Brain pericyte (primary cell): Measurements from ENCODE around the gene USP48.
"Not testable (repeated sequence)": the region's sequence is repeated elsewhere in the genome, so short reads cannot be mapped to it uniquely, and the experiment has no call there.

Source experiments
- DNase-seq: peaks from one replicate; pipeline ENCODE4 v3.0.0-alpha.2; 2012; ENCODE audit warnings: low read depth, low spot score

USP48 gene, protein sequence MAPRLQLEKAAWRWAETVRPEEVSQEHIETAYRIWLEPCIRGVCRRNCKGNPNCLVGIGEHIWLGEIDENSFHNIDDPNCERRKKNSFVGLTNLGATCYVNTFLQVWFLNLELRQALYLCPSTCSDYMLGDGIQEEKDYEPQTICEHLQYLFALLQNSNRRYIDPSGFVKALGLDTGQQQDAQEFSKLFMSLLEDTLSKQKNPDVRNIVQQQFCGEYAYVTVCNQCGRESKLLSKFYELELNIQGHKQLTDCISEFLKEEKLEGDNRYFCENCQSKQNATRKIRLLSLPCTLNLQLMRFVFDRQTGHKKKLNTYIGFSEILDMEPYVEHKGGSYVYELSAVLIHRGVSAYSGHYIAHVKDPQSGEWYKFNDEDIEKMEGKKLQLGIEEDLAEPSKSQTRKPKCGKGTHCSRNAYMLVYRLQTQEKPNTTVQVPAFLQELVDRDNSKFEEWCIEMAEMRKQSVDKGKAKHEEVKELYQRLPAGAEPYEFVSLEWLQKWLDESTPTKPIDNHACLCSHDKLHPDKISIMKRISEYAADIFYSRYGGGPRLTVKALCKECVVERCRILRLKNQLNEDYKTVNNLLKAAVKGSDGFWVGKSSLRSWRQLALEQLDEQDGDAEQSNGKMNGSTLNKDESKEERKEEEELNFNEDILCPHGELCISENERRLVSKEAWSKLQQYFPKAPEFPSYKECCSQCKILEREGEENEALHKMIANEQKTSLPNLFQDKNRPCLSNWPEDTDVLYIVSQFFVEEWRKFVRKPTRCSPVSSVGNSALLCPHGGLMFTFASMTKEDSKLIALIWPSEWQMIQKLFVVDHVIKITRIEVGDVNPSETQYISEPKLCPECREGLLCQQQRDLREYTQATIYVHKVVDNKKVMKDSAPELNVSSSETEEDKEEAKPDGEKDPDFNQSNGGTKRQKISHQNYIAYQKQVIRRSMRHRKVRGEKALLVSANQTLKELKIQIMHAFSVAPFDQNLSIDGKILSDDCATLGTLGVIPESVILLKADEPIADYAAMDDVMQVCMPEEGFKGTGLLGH

DNA sequence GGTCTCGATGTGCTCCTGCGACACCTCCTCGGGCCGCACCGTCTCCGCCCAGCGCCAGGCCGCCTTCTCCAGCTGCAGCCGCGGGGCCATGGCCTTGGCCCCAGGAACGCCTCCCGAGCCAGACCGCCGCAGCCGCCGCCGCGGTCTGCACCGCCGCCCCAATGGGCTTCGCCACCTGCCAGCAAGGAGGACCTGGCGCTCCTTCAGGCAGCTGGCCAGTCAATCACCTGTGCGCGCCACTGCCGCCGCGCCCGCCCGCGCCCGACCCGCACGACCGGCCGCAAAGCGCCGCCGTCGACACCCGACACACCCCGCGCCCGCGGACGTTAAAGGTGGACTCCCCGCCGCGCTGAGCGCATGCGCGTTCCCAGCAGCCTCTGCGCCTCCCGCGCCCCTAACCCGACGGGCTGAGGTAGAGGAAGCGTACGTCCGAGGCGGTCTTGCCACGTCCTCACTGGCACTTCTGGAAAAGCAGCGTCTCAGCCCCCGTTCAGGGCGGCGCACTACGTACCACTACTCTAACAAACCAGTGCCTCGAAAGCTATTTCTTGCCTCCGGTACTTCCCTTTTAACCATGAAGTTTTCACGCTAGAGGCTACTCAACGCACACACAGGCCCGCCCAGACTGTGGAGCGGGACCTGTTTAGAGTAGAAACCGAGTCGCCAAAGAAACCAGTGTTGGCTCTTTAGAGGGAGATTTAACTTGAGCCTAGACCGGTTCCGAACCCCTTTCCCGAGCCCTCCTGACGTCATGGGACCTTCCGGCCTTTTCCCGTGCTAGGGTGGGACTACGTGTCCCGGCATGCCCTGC is at the start of gene USP48:
TSS of gene USP48 (minus strand) at position 282 of the 811 bp plus-strand sequence. CDS start at position 90, 192 bp downstream.
- peak; percentile 82 for DNase-seq

DNA sequence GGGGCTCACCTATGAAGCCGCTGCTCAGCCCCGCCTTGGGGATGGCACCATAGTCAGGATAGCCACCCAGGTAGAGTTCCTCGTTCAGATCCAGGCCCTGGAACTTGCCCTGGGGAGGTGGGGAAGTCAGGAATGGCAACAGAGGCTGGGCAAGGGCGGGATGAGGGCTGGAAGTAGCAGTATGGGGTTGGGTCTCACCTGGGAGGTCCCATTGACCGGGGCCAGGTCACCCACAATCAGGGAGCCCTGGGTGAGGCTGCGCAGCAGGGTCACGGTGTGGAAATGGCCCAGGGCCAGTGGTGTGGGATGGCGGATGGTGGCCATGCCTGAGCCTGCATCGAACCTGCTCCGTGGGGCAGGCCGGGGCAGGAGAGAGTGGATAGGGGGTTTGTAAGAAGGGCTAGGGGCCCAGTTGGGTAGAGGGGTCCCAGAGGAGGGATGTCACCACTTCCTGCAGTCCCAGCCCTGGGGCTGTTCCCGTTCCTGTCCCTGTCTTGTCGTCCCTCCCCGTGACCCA is 48.6 kb upstream of the USP48 start:
- no peak for DNase-seq

DNA sequence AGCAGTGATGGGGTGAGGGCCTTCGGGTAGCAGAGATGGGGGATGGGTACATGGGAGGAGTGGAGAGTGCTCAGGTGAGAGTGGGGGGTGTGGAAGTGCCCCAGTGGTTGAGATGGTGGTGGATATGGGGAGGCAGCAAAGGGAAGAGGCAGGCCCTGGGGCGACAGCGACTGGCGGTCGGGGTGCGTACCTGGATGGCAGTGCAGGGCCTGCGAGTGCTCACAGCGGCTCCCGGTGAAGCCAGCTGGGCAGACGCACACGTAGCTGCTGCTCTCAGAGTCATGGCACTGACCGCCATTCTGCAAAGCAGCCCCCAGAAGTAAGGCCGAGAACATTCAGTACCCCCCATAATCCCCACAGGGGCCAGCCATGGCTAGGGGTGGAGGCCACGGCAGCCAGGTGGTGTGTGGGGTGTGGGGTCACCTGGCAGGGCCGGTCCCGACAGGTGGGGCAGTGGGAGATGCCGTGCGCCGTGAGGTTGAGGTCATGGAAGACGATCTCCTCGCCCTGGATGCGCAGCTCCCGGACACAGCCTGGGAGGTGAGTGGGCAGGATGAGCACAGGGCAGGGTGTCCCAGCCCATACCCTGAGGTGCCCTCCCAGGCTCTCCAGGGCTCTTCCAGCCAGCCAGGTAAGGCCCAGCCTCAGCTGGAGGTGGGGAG is 48.0 kb upstream of the USP48 start:
- no peak for DNase-seq

DNA sequence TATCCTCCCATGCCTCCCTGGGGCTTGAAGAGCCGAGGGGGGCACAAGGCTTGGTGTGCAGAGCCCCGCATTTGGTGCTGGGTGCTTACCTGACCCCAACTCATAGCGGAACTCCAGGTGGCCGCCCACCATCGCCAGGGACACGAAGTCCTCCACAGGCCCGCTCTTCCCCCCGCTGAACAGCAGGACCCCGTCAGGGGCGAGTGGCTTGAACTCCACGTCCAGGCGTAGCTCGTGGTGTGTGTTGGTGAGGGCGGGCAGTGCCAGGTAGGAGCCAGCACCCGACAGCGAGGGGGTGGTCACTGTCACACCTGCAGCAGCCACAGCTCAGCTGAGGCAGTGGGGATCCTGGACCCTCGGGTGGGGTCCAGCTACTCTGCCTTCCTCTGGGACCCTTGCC is 46.3 kb upstream of the USP48 start:
- no peak for DNase-seq

DNA sequence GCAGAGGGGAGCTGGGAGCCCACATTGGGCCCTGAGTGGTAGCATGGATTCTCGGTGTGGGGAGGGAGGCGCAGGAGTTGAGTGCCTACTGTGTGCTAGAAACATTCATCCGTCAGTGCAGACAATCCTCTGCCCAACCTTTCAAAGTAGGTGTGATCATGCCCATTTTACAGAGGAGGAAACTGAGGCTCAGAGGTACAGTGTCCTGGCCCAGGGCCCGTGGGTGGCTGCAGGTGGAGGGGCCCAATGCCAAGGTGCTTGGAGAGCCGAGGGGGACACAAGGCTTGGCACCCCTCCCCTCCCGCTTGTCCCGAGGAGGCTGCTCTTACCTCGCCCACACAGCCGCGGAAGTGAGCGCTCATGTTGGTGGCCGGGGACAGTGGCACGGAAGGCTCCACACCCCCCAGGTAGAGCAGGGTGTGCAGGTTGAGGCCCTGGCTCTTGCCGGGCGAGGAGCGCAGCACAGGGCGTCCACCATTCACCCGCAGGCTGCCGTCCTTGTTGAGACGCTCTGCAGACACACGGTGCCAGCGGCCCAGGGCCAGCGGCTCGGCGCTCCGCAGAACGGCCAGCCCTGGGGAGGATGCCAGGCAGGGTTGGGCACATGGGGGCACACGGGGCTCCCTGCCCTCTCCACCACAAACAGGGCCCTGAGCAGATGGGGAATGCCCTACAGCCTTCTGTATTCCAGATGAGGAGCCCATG is 45.7 kb upstream of the USP48 start:
- DNase-seq, result no peak

DNA sequence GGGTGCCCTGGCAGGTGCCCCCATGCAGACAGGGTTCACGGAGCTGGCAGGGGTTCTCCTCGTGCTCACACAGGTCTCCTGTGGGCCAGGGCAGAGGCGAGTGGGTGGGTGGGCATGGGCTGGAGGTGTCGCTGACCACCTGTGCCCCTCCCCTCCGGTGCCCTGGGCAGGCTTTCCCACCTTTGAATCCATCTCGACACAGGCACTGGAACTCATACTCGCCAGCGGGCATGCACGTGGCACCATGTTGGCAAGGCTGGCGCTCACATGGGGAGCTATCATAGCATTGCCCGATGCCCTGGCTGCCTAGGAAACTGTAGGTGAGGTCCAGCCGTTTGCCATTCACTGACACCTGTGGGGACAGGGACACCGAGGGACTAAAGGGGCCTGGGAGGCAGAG is 45.1 kb upstream of the USP48 start:
- no peak for DNase-seq

DNA sequence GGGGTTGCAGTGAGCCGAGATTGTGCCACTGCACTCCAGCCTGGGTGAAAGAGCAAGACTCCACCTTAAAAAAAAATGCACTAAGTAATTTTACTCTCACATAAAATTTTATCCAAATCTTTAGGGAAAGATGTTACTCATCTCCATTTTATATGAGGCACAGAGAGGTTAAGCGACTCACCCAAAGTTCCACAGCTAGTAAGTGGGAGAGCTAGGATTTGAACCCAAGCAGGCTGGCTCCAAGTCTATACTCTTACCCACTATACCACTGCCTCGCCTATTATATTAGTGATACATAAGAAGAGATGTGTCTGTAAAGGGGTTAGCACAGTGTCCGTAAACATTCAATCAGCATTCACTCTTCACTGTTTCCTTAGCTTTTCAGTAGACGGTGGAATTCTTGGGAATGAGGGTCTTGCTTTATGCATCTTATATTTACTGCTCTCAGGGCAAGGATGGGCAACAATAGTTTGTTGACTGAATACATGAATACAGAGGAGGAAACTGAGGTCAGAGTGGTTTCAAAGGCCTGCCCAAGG is 44.3 kb upstream of the USP48 start:
- DNase-seq, result no peak

DNA sequence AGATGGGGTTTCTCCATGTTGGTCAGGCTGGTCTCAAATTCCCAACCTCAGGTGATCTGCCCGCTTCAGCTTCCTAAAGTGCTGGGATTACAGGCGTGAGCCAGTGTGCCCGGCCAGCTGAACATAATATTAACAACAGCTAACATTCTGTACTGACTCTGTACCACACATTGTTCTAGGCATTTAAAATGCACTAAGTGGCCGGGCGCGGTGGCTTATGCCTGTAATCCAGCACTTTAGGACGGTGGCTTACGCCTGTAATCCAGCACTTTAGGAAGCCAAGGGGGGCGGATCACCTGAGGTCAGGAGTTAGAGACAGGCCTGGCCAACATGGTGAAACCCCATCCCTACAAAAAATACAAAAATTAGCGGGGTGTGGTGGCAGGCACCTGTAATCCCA is 43.7 kb upstream of the USP48 start:
- DNase-seq, result not testable (repeated sequence)

DNA sequence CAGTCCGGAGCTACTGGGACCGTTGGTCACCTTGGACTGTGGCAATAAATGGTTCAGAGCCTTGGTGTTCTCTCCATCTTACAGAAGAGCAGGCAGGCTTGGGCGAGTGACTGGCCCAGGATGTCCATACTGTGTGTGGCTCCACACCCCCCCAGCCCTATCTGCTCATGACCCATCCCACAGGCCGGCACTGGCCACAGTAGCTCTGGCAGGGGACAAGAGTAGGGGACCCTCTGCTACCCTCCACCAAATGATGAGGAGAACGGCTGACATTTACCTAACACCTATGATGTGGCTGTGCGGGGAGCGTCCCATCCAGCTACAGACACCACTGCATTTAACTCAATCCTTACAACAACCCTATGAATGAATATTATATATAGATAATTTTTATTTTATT is 42.4 kb upstream of the USP48 start:
- no peak for DNase-seq

DNA sequence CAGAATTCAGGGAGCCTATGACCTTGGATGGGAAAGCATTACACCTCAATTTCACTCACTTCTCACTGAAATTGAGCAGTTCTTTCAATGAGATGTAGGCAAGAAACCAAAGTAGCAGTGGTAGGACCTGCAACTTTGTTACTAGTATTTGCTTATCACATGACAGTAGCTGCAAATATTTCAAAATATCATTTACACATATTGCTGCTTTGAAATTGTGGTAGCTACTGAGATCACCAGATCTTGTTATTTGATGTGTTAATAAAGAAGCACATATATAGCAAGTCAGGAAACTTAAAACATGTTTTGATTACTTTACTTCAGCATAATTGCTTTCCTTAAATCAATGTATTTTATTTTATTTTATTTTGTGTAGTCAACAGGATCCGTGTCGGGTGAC is 42.0 kb upstream of the USP48 start:
- no peak for DNase-seq

DNA sequence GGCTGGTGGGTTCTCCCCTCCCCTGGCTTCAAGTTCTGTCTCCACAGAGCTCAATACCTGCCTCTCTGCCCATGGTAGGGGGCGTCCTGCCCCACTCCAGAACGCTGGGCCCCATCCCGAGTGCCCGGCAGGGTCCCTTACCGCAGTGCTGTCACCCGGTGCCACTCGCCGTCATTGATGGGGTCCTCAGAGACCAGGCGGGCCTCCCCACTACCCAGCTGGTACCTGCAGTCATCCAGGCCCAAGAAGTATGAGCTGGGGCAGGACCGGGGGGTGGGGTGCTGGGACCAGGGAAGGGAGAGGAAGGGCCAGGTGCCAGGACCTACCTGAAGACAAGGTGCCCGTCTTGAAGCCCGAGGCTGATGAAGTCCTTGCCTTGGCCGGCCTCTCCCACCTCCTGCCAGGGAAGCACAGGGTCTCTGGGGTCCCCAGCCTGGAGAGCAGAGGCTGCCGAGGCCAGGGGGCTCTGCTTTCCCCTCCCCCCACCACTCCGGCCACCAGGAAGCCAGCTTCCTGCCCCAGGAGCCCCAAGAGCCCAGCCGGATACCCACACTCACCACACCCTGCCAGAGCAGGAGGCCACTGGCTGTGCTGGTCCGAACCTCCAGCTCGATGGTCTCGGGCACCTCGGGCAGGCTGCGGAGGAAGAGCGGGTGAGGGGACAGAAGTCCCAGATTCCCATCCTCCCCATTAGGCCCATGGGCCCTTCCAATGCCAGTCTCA is 41.2 kb upstream of the USP48 start:
- no peak for DNase-seq

DNA sequence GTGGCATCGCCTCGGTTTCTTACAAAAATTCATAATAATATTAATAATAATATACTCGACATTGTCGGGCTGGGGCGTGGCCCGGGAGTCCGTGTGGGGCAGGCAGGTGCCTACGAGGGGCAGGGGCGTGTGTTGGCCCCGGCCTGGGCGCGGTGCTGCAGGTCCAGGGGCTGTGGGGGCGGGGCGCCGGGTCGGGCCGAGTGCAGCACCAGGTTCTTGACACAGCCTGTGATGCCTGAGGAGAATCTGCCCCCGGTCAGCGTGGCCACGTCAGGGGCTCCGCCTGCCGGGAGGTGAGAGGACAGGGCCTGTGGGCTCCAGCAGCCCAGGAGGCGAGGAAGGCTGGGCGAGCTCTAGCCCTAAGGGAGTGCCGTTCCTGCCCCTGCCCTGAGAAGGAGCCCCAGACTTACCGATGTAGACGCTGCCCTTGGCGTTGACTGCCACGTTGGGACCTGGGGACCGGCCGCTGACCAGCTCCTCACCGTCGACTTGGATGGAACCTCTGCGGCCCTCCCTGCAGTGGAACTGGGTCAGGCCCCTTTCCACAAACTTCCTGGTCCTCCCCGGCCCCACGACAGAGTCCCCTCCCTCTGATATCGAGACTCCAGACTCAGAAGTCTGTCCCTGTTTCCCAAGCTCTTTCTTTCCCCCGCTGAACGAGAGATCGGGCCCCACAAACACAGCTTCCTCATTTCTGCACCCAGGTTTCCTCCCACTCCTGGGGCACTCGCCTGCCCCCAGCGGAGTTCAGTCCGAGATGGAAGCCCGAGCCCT is 40.4 kb upstream of the USP48 start:
- no peak for DNase-seq

DNA sequence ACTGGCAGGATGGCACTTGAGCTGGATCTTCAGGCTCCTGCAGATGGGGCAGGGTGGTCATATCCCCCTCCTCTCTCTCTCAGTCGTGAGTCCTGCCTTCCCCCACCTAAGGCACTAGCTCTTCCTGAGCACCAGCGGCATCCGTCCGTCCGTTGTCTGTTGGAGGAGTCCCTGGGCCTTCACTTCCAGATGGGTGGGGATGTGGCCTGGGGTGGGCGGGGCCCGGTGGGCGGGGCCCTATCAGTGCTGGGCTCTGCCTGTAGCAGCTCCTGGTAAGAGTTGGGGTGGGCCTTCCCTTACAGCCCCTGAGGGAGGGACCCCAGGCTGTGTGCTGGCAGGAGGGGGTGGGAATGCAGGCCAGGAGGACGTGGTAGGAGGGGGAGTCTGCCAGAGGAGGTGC is 39.4 kb upstream of the USP48 start:
- DNase-seq, result no peak

DNA sequence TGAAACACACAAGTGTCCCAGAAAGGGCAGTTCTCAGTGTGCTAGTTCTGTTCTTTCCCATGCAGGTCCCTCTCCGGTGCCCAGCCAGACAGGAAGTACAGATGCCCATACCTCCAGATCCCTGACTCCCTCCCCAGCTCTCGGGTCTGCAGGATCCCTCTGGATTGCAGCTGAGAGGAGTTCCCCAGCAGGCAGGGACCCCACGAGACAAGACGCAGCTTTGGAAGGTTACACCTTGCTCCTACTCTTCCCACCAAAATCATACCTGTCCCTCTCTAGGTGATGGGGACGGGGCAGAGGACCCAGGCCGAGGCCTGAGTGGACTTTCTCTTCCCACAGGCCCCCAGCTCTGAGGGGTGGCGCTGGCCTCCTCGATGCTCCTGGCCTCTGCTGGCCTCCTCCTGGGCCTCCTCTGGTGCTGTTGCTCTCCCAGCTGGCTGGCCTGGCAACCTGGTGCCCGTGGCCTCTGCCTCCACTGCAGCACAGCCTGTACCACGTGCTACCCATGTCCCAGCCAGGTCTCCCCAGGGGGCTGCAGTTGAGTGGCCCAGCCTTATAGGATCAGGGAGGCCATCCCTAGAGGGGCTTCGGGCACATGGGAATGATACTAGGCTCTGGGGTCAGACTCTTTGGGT is 38.6 kb upstream of the USP48 start:
- DNase-seq, result no peak

DNA sequence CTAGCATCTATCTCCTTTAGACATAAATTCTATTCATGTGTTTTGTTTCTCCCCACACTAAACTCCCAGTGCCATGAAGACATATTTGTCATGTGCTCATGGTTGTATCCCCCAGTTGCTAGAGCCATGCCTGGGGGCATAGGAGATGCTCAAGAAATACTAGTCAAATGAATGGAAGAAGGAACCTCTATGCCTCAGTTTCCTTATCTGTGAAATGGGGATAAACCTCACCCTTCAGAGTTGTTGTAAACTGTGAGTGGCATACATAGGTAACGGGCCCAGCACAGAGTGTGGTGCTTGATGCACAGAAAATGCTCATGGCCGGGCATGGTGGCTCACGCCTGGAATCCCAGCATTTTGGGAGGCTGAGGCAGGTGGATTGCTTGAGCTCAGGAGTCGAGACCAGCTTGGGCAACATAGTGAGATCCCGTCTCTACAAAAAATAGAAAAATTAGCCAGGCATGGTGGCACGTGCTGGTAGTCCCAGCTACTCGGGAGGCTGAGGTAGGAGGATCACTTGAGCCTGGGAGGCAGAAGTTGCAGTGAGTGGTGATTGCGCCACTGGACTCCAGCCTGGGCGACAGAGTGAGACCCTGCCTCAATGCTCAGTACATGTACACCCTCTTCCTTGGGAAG is 37.8 kb upstream of the USP48 start:
- no peak for DNase-seq

DNA sequence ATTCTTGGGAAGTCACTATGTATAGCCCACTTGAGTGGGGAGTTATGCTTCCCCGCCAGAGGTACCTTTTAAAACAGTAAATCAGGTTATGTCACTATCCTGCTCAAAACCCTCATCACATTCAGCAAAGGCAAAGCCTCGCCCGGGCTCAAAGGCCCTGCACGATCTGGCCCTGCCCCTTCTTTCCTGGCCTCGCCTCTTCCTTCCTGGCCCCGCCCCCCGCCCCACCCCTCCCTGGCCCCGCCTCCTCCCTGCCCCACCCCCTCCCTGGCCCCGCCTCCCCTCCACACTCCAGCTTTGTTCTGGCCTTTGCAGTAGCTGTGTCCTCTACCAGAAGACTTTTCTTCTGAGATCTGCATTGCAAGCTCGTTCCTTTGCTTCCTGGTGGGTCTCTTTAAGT is 35.7 kb upstream of the USP48 start:
- DNase-seq, result no peak

DNA sequence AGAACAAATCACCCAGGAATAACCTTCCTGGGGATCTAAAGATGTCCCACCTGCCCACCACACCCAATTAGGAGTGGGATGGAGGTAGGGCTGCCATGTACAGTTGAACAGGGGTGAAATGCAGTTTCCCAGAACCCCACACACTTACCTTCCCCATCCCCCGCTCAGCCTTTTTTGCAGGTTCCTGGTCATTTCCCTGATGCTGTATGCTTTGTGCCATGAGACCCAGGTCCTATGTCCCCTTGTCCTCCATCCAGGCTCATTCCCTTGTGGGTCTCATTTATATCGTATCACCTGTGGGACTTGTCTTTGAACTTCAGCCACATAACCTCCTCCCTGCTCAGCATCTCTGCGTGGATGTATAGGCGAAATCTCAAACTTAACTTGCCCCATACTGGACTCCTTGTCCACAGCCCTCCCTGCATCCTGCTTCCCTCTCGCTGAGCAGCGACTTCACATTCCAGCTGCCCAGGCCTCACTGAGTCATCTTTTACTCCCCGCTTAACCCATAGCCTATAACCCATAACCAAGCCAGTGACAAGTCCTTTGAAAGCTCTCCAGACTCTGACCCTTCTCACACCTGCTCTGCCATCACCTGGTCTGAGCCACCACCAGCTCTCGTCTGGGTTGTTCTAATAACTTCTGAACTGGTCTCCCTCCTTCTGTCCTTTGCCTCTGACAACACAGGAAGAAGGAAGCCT is 33.8 kb upstream of the USP48 start:
- DNase-seq, result no peak
